ENCODE measurements around the gene HEATR5A.
"Not testable (repeated sequence)": the region's sequence is repeated elsewhere in the genome, so short reads cannot be mapped to it uniquely, and the experiment has no call there.

DNA sequence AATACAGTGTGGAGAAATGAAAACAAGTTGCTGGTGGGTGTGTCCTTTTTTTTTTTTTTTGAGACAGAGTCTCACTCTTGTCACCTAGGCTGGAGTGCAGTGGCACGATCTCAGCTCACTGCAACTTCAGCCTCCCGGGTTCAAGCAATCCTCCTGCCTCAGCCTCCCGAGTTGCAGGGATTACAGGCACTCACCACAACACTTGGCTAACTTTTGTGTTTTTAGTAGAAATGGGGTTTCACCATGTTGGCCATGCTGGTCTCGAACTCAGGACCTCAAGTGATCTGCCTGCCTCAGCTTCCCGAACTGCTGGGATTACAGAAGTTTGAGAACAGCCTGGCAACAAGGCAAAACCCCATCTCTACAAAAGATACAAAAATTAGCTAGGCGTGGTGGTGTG is 108.0 kb downstream of the HEATR5A start:
- not testable (repeated sequence) for TF ChIP-seq KDM5A (IDR thresholded peaks at IDR 0.05); POLR2A (IDR thresholded peaks at IDR 0.05; ENCODE audit: low read length); RNF2 (IDR thresholded peaks at IDR 0.05; ENCODE audit: borderline replicate concordance, low read depth); MYC (IDR thresholded peaks at IDR 0.05; ENCODE audit: borderline replicate concordance, low read length)
- TF ChIP-seq, protein P1, sequence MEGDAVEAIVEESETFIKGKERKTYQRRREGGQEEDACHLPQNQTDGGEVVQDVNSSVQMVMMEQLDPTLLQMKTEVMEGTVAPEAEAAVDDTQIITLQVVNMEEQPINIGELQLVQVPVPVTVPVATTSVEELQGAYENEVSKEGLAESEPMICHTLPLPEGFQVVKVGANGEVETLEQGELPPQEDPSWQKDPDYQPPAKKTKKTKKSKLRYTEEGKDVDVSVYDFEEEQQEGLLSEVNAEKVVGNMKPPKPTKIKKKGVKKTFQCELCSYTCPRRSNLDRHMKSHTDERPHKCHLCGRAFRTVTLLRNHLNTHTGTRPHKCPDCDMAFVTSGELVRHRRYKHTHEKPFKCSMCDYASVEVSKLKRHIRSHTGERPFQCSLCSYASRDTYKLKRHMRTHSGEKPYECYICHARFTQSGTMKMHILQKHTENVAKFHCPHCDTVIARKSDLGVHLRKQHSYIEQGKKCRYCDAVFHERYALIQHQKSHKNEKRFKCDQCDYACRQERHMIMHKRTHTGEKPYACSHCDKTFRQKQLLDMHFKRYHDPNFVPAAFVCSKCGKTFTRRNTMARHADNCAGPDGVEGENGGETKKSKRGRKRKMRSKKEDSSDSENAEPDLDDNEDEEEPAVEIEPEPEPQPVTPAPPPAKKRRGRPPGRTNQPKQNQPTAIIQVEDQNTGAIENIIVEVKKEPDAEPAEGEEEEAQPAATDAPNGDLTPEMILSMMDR (IDR thresholded peaks at IDR 0.05) = not testable (repeated sequence)
